ENCODE measurements around the gene TSPAN5. TPM values are rescaled to one million over a fixed set of nuclear protein-coding genes. Genes with fewer than 3 reads are reported as not detected.

The TSPAN5 gene
- total and polyA plus RNA-seq, 10 donors = 4.6 to 33.6 (median 22.9) TPM

DNA sequence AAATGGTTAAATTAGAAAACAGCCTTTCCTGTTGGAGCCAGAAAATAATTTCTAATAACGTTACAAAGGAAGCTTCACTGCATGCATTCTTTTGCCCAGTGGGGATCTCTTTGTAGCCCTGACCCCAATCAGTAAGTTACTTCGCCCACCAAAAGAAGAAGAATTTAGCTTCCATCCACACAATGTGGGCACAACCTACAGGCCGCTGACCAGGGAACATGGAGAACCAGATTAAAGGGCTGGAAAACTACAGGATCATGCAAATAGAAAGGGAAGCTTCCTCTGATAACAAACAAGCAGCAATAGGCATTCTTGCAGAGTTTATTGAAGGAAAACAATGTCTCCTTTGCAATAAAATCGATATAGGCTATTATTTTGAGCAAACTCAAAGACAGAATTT, 21.3 kb upstream of the TSPAN5 start:
- intact Hi-C loops (cut with DNase I; ENCODE audit: low total_unique reads) = no loop called here

GRCh38 chr4:98677799-98678198, 19.4 kb upstream of the TSPAN5 start:
- H3K27ac ChIP-seq = no peak overlapping the region
- no peaks in the 10 kb centered on the region for H3K9me3 ChIP-seq
- H3K36me3 ChIP-seq = no peaks in the 10 kb centered on the region
- H3K4me1 ChIP-seq = peaks cover 0 to 3% (median under 1%) of the 10 kb centered on the region in 6 donors
- intact Hi-C loops (cut with DNase I; ENCODE audit: low total_unique reads) = no loop called here
- H3K4me3 ChIP-seq = no peak overlapping the region
- no peaks in the 10 kb centered on the region for H3K27me3 ChIP-seq (replicated peaks in 1 of 7)
- TF ChIP-seq POLR2A (IDR thresholded peaks at IDR 0.05) = no peak
- TF ChIP-seq POLR2AphosphoS5 (IDR thresholded peaks at IDR 0.05) = no peak
- no peak for TF ChIP-seq CTCF (IDR thresholded peaks at IDR 0.05 in 8 of 11, conservative IDR thresholded peaks at IDR 0.05 in 3 of 11)
- WGBS, 5 donors = 92 to 98% (median 96%) methylated on average over 3 of the region's 3 CpGs
- DNase-seq = no peak

More for the DNA sequence above, 21.3 kb upstream of the TSPAN5 start:
- DNase-seq = no peak
- TF ChIP-seq POLR2A (IDR thresholded peaks at IDR 0.05) (no peak), CTCF (IDR thresholded peaks at IDR 0.05 in 8 of 11, conservative IDR thresholded peaks at IDR 0.05 in 3 of 11) (no peak), POLR2AphosphoS5 (IDR thresholded peaks at IDR 0.05) (no peak)
- Histone ChIP-seq H3K4me3 (no peak overlapping the region), H3K4me1 (peaks cover 0 to 6% (median 0%) of the 10 kb centered on the region in 6 donors), H3K27ac (no peak overlapping the region), H3K9me3 (no peaks in the 10 kb centered on the region), H3K27me3 (replicated peaks in 1 of 7) (no peaks in the 10 kb centered on the region), H3K36me3 (no peaks in the 10 kb centered on the region)
- 61 to 79% (median 73%) methylated on average over 4 of the region's 4 CpGs for WGBS, 5 donors

- no peak for DNase-seq
- TF ChIP-seq CTCF (IDR thresholded peaks at IDR 0.05 in 8 of 11, conservative IDR thresholded peaks at IDR 0.05 in 3 of 11) (no peak), POLR2A (IDR thresholded peaks at IDR 0.05) (no peak), POLR2AphosphoS5 (IDR thresholded peaks at IDR 0.05) (no peak)
- 86 to 93% (median 91%) methylated on average over 4 of the region's 4 CpGs for WGBS, 5 donors
- H3K4me1 ChIP-seq = peaks cover 0 to 7% (median 0%) of the 10 kb centered on the region in 6 donors
- H3K36me3 ChIP-seq = no peaks in the 10 kb centered on the region
- H3K27me3 ChIP-seq (replicated peaks in 1 of 7) = no peaks in the 10 kb centered on the region
- no peaks in the 10 kb centered on the region for H3K9me3 ChIP-seq
- intact Hi-C loops (cut with DNase I; ENCODE audit: low total_unique reads) = no loop called here
- H3K4me3 ChIP-seq = no peak overlapping the region
- no peak overlapping the region for H3K27ac ChIP-seq
Observed at GRCh38 chr4:98674404-98675173, 16.2 kb upstream of the TSPAN5 start.

DNA sequence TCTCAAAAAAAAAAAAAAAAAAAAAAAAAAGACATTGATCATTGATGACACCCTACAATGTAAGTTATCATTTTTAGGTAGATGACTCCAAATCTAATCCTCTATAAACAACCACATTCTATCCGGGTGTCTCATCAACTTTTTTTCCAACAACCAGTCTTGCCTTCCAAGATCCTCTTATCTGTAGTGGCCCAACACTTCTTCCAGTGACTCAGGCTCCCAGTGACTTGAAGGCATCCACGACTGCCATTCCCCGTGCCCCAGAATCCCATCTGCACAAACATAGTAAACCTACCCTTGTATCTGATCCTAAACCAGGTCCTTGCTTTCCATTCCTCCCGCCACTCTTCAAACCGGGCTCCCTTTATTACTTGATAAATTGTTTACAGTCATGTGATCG, 15.6 kb upstream of the TSPAN5 start:
- no peak for TF ChIP-seq CTCF (IDR thresholded peaks at IDR 0.05 in 8 of 11, conservative IDR thresholded peaks at IDR 0.05 in 3 of 11)
- TF ChIP-seq POLR2A (IDR thresholded peaks at IDR 0.05) = no peak
- no peak for TF ChIP-seq POLR2AphosphoS5 (IDR thresholded peaks at IDR 0.05)
- DNase-seq = no peak
- WGBS, 5 donors = 87 to 96% (median 95%) methylated on average over 6 of the region's 6 CpGs
- Histone ChIP-seq H3K9me3 (no peaks in the 10 kb centered on the region), H3K4me3 (no peak overlapping the region), H3K27me3 (replicated peaks in 1 of 7) (no peaks in the 10 kb centered on the region), H3K36me3 (no peaks in the 10 kb centered on the region), H3K27ac (no peak overlapping the region), H3K4me1 (peaks cover 0 to 7% (median 0%) of the 10 kb centered on the region in 6 donors)
- intact Hi-C loops (cut with DNase I; ENCODE audit: low total_unique reads) = no loop called here
